GM21390 (cell line): ENCODE measurements around the gene CDYL.
"Not testable (repeated sequence)": the region's sequence is repeated elsewhere in the genome, so short reads cannot be mapped to it uniquely, and the experiment has no call there.

Experiments
- ATAC-seq: cut with Tn5 transposase; IDR thresholded peaks from one replicate; pipeline ENCODE4 v1.9.1; 2021; ENCODE audit not compliant: unreplicated experiment

CDYL gene

DNA sequence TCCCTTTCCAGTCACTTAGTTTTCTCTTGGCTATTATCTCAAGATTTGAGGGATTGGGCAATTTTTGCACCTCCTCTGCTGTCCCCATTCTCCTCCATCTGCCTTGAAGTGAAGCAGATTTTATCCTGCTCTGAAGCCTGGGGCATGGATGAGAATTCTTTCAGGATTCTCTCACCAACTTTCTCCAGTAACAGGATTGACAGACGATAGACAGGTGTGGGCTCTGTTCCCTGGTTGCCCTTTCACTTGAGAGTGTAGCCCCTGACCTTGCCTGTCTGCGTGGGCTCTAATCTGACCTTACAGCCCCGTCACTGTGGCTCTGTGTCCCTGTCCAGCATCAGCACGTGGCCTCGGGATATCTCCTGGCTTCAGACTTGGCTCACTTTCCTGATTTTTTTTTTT is 27.1 kb downstream of the CDYL start:
- no peak for ATAC-seq

DNA sequence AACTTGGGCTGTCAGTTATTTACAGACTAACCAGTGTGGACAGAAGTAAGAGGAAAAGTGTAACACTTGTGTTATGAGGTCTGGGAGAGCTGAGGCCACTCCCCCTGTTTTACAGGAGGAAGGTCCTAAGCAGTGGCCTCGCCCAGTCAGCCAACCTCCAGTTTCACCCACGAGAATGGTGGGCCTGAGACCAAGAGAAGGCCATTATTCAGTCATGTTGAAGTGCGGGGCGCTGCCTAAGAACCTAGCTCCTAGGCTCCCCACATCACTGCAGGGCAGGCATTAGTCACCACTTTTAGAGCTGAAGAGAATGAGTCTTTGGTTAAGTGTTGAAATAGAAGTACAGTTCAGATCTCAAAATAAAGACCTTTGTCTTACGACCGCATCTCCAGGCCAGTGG is 27.9 kb downstream of the CDYL start:
- no peak for ATAC-seq

DNA sequence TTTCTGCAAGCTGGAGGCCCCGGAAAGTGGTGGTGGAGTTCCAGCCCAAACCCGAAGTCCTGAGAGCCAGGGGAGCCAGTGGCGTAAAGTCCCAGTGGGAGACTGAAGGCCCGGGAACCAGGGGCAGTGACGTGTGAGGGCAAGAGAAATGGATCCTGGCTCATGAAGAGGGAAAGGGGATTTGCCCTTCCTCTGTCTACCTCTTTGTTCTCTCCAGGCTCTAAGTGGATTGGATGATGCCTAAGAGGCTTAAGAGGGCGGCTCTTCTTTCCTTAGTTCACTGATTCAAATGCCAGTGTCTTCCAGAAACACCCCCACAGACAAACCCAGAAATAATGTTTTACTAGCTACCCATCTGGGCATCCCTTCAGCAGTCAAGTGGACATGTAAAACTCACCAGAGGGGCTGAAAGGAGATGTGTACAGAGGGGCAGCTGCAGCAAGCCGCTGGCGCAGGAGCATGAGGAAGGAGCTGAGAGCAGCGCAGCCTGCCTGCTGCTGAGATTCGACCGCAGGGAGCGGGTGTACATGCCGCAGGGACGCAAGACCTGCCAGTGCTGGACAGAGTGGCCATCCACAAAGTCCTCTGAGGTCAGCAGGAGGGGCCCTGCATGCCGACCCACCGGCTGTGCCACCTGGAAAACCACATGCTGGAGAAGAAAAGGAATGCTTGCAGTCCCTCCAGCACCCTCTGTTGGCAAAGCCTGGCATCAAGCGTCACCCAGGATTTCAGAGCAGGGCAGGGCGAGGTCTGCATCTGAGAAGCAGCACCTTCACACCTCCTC is 29.5 kb downstream of the CDYL start:
- ATAC-seq = no peak

DNA sequence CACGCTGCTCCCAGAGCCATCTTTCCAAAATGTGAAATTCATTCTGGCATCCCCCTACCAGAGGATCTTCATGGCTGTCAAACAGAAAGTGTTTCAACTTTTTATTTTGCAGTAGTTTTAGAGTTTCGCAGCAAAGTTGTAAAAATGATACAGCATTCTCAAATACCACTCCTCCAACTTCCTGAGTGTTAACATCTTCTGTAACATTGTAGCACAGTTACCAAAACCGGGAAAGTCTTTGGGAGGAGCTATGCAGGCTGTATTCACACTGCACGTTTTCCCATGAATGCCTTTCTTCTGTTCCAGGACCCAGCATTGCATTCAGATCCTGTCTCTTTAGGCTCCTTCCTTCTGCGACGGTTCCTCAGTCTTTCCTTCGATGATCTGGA is 30.1 kb downstream of the CDYL start:
- no peak for ATAC-seq

DNA sequence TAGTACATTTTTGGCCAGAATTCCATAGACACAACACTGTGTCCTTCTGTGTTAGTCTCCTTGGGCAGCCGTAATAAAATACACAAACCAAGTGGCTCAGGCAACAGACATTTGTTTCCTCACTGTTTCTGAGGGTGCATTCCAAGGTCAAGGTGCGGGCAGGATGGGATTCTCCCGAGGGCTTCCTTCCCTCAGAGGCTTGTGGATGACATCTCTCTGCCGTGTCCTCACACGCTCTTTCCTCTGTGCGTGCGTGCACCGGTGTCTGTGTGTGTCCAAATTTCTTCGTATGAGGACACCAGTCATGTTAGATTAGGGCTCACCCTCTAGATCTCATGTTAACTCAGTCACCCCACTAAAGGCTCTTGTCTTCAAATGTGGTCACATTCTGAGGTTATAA is 30.6 kb downstream of the CDYL start:
- ATAC-seq = no peak

DNA sequence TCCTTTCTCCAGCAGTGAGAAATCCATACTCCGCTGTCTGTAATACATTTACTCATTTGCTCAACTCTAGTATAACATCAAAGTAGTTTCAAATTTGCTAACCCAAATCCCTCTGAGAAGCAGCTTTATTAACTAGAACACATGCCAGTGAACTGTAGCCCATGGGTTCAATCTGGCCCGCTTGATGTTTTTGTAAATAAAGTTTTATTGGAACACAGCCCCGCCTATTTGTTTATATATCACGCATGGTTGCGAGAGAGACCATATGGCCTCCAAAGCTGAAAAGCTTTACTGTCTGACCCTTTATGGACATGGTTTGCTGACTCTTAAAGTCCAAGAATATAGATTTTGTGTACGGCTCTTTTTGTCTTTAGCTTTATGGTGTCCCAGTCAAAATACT is 32.2 kb downstream of the CDYL start:
- no peak for ATAC-seq

DNA sequence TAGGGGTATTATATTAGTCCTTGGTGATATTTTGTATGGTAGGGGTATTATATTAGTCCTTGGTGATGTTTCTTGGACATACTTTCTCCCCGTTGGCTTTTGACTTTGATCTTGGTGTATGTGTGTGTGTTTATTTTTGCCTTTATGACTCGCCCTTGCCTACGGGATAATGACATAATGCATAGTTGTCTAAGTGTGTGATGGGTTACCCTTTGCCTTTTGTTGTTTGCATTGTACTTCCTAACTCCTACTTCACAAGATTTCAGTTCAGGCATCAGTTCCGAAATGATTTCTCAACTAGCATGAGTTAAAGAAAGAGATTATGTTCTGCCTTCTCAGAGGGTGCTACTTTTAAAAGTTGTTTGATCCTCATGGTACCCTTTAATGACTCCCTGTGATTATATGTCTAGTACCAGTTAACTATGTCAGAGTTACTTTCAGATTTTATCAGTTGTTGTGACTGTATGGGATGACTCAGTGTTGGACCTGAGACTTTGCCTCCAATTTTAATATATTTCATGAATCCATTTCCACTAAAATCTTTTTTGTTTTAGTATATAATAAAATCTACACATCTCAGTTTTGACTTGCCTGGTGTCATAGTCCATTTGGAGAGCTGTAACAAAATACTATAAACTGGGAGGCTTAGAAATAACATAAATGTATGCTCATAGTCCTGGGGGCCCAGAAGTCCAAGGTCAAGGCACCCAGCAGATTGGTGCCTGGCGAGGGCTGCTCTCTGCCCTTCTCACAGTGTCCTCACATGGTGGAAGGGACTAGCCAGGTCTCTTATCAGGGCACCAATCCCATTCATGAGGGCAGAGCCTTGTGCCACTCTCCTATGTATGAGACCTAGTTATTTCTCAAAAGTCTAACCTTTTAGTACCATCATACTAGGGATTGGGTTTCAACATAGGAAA is 34.1 kb downstream of the CDYL start:
- no peak for ATAC-seq

DNA sequence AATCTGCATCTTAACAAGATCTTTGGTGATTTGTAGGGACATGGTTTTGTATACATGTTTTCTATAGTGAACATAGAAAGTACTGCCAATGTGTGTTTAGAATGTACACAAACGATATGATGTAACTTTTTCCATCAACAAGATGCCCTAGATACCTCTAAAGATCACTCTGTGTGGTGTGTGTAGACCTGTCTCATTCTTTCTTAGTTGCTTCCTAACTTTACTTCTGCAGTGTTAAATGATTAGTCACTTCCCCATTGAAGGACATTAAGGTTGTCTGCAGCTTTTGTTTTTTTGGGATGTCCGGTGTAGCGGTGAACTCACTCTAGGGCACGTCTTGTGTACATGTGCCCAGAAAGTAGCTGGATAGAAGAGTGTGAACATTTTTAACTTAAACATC is 35.9 kb downstream of the CDYL start:
- ATAC-seq = no peak

DNA sequence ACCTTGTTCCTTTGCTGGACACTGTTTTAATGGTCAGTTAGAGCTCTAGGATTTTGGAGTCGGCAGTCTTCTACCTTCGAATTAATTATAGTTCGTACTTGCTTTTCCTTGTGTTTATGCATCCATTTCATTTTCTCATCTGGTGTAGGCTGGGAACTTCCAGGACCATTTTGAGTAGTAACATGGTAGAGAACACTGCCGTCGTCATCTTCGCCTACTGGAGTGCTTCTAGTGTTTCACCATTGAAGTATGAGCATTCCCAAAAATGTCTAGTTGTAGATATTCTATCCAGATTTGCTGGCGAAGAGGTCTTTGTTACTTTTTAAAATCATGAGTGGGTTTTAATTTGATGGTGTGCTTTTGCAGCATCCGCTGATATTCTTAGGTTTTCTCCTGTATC is 36.9 kb downstream of the CDYL start:
- no peak for ATAC-seq

DNA sequence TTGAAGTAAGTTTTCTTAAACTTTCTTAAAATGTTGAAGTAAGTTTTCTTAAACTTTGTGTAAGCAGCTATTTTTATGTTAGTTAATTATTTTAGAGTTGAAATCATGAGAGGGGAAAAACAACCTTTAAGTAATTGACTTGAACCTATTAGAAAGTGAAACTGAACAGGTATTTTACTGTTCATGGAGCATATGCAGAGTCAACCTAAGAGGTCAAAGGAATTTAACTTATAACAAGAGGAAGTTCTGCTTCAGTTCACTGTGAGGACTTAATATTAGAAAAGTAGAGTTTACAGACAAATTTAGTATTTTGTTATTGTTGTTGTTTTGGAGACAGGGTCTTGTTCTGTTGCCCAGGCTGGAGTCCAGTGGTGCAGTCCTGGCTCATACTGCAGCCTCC is 38.0 kb downstream of the CDYL start:
- no peak for ATAC-seq

DNA sequence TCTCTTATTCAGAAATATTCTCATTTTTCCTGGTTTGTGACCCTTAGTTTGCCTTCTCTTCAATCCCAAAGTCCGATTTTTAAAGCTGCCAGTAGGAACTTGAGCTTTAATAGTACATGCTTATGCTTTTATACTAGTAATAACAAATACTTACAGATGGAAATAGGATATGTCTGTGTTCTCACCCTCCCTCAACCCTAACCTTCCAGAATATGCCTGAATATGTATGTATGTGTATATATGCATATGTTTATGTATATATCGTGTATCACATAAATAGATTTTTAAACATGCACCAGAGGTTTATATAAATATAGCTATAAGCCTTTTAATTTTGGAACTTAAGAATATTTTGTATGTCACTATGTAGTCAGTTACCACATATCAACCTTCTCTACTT is 38.8 kb downstream of the CDYL start:
- ATAC-seq = no peak

DNA sequence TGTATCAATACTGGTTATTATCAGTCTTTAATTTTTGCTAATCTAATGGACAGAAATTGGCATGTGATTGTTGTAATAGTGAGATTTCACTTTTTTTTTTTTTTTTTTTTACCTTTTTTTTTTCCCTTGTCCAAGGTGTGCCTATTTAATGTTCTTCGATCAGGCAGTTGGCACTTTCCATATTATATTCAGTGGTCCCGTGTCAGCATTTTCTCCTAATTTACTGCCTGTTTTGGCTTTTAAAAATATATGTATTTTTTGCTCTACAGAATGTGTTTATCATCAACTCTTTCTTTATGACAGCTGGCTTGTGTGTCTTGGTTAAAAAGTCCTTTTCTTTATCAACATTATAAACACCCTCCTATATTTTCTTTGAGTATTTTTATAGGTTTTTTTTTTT is 39.4 kb downstream of the CDYL start:
- ATAC-seq = no peak

DNA sequence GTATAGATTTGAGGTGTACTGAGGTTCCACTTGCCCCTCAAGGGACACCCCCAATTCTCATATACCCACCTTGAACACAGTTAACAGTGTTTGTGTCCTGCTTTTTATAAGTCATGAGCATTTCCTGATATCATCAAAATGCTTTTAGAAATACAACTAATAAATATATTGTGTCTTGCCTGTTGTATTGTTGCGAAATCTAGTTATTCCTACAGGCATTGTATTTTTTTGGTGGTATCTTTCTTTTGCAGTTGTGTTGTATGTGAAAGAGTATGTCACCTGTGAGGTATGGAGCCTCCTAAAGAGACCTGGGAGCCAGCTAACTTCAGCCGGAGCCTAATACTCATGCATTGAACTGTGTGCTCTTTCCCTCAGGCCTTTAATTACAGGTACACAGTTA is 40.7 kb downstream of the CDYL start:
- ATAC-seq = no peak

DNA sequence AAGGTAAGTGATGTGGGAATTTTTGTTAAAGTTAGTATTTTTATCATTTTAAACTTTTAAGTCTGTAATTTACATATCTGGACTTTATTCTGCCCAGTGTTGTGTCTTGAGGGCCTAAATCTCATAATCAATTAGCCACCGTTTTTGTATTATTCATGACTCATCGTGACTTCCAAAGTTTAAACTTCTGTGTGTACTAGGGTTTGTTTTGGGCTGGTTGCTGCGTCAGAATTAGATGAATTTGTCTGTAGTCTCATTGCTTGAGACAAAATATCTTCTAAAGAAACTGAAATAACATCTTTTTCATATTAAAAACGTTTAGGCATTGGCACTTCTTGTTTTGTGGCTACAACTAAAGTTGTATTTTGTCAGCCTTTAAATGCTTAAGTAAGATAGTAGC is 41.3 kb downstream of the CDYL start:
- ATAC-seq = no peak

DNA sequence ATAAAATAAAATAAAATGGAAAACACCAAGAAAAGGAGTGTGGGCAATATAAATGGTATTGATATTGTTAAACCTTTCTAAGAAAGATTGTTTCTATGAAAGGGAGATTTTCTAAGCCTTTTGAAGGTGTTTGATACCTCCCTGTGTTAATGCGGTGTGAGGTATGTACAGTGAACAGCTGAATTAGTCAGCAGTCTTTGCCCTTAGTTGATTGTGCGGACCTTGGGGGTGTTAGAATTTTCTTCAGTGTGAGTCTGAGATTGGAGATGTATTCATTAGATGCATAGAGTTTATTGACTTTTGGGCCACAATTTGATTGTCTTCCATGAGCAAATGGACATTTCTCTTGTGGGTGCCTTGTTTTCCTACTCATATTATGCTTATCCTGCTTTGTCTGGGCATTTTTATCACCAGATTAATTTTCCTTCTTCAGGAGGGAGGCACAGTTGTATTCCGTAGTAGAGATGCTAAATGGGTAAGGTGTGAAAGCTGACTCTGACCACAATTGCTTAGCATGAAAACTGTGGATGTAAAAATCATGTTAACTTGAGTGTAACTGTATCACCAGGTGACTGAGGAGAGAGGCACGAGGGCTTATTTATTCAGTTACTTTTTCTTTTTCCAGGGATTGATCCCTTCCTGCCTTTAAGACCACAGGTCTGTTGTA is 42.2 kb downstream of the CDYL start:
- no peak for ATAC-seq

DNA sequence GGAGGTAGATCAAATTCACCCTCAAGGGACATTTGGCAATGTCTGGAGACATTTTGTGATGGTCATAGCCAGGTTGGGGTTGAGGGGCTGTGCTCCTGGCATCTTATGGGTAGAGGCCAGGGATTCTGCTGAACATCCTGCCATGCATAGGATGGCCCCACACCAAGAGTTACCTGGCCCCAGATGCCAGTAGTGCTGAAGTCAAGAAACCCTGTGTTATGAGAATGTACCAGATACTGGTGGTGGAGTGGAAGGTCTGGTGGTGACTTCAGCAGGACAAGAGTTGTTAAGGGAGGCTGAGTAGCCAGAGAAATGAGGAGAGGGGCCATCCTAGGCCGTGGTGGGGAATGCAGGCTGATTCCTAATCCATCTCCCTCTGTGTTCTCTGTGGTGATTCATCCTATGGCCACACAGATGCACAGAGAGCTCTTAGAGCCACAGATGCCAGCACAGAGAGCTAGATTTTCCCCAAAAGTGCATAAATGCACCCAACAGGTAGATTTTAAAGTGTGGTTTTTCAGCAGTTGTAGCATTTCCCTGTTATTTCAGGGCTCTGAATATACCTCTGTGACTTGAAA is 43.6 kb downstream of the CDYL start:
- no peak for ATAC-seq

DNA sequence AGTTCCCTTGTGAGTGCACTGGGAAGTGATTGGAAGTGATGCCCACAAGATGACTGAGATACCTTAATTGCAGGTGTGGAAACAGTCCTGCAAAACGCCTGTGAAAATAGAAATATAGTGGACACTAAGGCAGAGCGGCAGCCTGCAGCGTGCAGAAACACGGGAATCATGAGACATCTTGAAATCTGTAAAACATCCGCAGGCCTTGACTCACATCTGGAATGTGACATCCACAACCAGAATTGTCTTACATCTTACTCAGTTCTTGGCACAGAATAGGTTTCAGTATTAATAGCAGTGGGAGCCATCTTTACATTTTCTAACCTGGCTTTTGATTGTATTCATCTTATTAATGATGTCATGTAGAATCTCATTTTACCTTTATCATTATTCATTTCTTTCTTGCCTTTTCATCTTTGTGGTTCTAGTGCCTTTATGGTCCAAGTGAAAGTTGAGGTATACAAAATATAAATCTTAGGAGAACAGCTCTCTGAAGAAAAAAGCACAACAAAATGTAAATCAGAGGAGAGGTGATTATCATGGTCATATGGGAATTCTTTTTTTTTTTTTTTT is 44.6 kb downstream of the CDYL start:
- ATAC-seq = no peak

DNA sequence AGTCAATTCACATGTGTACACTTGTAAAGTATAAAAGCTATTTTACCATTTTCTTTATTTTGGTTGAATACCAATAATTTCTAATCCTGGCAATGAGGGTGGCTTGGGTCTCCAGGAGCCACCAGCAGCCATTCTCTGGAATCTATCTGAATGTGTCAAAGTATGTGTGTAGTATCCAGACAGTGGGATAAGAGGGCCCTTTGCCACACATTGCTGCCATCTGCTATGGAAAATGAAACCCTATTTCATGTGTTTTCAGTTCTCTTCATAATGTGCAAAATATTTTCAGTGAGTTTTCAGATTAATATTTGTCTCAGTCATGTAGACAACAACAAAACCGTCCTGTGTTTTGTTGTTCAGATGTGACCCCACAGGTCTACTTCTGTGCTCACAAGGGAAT is 46.3 kb downstream of the CDYL start:
- no peak for ATAC-seq

DNA sequence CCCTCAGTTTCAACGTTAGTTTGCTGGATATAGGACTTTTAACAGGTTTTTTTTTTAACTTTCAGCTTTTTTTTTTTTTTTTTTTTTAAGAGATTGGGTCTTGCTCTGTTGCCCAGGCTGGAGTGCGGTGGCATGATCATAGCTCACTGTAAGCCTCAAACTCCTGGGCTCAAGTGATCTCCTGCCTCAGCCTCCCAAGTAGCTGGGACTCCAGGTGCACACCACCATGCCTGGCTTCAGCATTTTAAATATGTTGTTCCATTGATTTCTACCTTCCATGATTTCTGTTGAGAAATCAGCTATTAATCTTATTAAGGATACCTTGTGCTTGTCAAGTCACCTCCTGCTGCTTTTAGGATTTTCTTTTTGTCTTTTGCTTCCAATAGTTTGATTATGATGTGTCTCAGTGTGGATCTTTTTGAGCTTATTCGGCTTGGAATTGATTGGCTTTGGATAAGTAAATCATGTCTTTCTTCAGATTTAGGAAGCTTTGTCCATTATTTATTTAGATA is 52.0 kb downstream of the CDYL start:
- ATAC-seq = no peak

DNA sequence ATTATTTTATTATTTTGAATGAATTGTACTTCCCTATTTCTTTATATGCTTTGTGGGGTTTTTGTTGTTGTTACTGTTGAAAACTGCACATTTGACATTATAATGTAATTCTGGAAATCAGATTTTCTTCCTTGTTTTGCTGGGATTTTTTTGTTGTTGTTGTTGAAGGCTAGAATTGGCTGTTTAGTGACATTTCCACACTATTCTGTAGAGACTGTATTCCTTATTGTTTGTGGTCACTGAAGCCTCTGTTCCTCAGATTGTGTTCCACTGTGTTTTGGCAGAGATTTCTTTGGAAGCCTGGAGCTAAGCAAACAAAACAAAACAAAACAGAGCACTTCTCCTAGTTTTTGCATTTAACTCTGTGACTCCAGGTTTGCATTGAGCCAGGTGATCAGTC is 52.9 kb downstream of the CDYL start:
- ATAC-seq = no peak

DNA sequence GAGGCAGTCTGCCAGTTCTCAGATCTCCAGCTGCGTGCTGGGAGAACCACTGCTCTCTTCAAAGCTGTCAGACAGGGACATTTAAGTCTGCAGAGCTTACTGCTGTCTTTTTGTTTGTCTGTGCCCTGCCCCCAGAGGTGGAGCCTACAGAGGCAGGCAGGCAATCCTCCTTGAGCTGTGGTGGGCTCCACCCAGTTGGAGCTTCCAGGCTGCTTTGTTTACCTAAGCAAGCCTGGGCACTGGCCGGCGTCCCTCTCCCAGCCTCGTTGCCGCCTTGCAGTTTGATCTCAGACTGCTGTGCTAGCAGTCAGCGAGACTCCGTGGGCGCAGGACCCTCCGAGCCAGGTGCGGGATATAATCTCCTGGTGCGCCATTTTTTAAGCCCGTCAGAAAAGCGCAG is 59.3 kb downstream of the CDYL start:
- not testable (repeated sequence) for ATAC-seq
